Testis (tissue), 3 donors: ENCODE measurements around the gene ARFGAP1. TPM values are rescaled to one million over a fixed set of nuclear protein-coding genes. Genes with fewer than 3 reads are reported as not detected.
"Not testable (repeated sequence)": the region's sequence is repeated elsewhere in the genome, so short reads cannot be mapped to it uniquely, and the experiment has no call there.

Experiments
- DNase-seq: peaks from one replicate; pipeline ENCODE4 v3.0.0-alpha.2; 2019
- H3K27ac ChIP-seq, 2 donors: fragments of 200-600 bp; sonication (generic); one replicate each; pipeline ENCODE4 v1.5.1; 2019
- H3K27me3 ChIP-seq: fragments of 200-600 bp; sonication (generic); one replicate; pipeline ENCODE4 v1.5.1; 2019
- H3K36me3 ChIP-seq: fragments of 200-600 bp; sonication (generic); one replicate; pipeline ENCODE4 v1.5.1; 2017; ENCODE audit warnings: low read depth; ENCODE audit errors: missing control alignments
- H3K4me1 ChIP-seq: fragments of 200-600 bp; sonication (generic); one replicate; pipeline ENCODE4 v1.5.1; 2019
- H3K4me3 ChIP-seq, 2 donors: fragments of 200-600 bp; sonication (generic); one replicate each; pipeline ENCODE4 v1.5.1; 2017 to 2019
- H3K9me3 ChIP-seq: fragments of 200-600 bp; sonication (generic); one replicate; pipeline ENCODE4 v1.5.1; 2017
- POLR2A ChIP-seq: fragments of 450-650 bp; IDR thresholded peaks from one replicate; pipeline ENCODE4 v1.6.1; 2017; ENCODE audit warnings: antibody characterized with exemption, mild to moderate bottlenecking, moderate library complexity
- WGBS, 2 donors: methylation state at CpG; one replicate each; pipeline ENCODE4 v1.1.5; 2018; 5-methylcytosine and 5-hydroxymethylcytosine counted together
- intact Hi-C: fragments of 100-400 bp; cut with DNase I; formaldehyde crosslinking; loops from one replicate; pipeline ENCODE4 v1.15.1; 2023; ENCODE audit warnings: low total_unique reads
- polyA plus RNA-seq: library from polyadenylated mRNA; stranded (reverse); fragments of 350-450 nt; fragmentation: Illumina TruSeq; extraction: RNeasy Lipid Tissue Mini Kit (QIAGEN cat#74804); gene quantifications from one replicate; pipeline ENCODE4 v1.2.3, GENCODE V29; 2014; ENCODE audit warnings: low read depth, low replicate concordance; ENCODE audit not compliant: insufficient read depth
- total RNA-seq, 2 donors: library from RNA; depleted of rRNA; stranded (reverse); fragments of >200 nt; gene quantifications; one replicate each; pipeline ENCODE4 v1.2.3, GENCODE V29; 2016
- TF ChIP-seq, protein P1 (sequence below), 3 experiments: fragments of 450-650 bp in 2 of 3; fragments of 200-600 bp in 1 of 3; sonication (generic) in 1 of 3; IDR thresholded peaks; one replicate each; pipeline ENCODE4 v1.5.1; 2016 to 2019; ENCODE audit warnings: antibody characterized with exemption in 3 of 3, mild to moderate bottlenecking in 2 of 3, moderate library complexity in 1 of 3

Gene ARFGAP1
- total and polyA plus RNA-seq, 3 donors from 2014 or later: 97.0 to 126 (median 110) TPM

DNA sequence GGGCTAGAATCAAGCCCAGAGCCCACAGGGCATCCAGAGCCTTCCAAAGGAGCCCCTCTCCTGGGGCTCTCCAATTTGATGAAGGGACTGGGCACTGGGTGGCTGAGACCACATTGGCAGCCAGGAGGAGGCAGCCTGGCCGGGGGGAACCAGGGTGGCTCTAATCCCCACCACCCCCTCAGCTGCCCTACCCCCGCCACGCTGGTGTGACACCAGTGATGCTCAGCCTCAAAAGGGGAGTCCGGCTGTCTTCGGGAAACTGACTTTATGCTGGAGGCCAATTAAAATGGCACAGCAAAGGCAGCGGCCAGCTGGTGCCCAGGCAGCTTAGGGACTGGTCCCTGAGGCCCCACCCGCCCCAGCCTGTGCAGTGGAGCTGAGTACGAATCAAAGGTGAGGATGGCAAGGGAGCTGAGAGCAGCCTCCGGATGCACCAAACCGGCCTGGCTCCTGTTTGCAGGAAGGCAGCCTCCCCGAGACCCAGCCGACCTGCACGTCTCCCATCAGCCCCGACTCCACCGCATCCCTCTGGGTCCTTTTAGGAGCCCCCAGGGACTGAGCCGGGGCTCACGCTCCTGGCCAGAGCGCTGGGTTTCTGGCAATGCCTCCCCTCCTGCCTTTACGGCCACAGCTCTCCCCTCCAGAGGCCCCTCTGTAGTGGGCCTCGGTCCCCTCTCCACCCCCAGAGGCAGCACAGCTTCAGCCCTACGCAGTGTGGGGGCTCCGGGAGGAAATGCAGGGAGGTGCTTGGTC is 60.1 kb downstream of the ARFGAP1 start:
- Histone ChIP-seq H3K36me3 (no peaks in the 10 kb centered on the region), H3K4me3 (no peak overlapping the region), H3K27ac (no peak overlapping the region), H3K9me3 (no peaks in the 10 kb centered on the region), H3K4me1 (peaks cover 4% of the 10 kb centered on the region), H3K27me3 (no peaks in the 10 kb centered on the region)
- intact Hi-C loops: no loop called here
- WGBS, 2 donors: 90% methylated on average over 18 to 22 of the region's 22 CpGs
- no peak for DNase-seq
- TF ChIP-seq POLR2A: no peak
- TF ChIP-seq, protein P1, sequence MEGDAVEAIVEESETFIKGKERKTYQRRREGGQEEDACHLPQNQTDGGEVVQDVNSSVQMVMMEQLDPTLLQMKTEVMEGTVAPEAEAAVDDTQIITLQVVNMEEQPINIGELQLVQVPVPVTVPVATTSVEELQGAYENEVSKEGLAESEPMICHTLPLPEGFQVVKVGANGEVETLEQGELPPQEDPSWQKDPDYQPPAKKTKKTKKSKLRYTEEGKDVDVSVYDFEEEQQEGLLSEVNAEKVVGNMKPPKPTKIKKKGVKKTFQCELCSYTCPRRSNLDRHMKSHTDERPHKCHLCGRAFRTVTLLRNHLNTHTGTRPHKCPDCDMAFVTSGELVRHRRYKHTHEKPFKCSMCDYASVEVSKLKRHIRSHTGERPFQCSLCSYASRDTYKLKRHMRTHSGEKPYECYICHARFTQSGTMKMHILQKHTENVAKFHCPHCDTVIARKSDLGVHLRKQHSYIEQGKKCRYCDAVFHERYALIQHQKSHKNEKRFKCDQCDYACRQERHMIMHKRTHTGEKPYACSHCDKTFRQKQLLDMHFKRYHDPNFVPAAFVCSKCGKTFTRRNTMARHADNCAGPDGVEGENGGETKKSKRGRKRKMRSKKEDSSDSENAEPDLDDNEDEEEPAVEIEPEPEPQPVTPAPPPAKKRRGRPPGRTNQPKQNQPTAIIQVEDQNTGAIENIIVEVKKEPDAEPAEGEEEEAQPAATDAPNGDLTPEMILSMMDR (IDR thresholded peaks at IDR 0.05): no peak

DNA sequence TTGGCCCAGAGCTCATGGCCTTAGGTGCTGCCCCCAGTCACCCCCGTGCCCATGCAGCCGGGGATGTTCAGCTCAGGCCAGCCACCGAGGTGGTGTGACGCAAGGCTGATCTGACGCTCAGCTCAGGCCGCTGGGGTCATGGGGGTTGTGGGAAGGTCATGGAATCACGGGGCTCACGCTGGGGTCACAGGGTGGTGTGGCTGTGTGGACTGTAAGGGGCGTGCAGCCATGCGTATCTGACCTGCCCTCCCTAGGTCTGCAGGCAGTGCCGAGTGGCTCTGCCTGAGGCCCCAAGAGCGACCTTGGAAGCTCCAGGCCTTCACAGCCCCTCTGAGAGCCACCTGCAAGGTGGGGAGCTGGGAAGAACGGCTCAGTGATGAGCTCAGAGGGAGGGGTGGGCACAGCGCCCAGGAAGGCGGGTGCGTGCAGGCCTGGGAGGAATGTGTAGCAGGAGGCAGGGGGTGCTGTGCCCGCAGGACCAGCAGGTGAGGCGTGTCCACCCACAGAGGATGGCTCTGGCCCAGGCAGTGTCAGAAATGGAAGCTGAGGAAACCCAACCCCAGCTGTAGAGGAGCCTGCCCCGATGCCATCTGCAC is 60.7 kb downstream of the ARFGAP1 start:
- Histone ChIP-seq H3K4me3 (no peak overlapping the region), H3K4me1 (peaks cover 4% of the 10 kb centered on the region), H3K9me3 (no peaks in the 10 kb centered on the region), H3K27ac (no peak overlapping the region), H3K27me3 (no peaks in the 10 kb centered on the region), H3K36me3 (no peaks in the 10 kb centered on the region)
- DNase-seq: no peak
- WGBS, 2 donors: 84% methylated on average over 17 to 19 of the region's 19 CpGs
- no peak for TF ChIP-seq POLR2A
- TF ChIP-seq, protein P1 (IDR thresholded peaks at IDR 0.05): no peak
- intact Hi-C loops: no loop called here

DNA sequence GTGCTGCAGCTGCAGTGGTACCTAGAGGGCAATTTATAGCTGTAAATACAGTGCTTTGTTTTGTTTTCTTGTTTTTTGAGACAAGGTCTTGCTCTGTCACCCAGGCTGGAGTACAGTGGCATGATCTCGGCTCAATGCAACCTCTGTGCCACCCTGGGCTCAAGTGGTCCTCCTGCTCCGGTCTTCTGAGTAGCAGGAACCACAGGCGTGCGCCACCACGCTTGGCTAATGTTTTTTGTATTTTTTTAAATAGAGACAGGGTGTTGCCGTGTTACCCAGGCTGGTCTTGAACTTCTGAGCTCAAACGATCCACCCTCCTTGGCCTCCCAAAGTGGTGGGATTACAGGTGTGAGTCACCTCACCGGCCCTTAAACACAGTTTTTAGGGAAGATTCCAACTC is 61.7 kb downstream of the ARFGAP1 start:
- TF ChIP-seq POLR2A: no peak
- TF ChIP-seq, protein P1 (IDR thresholded peaks at IDR 0.05): no peak
- WGBS, 2 donors: 80 to 89% methylated on average over 8 of the region's 8 CpGs
- Histone ChIP-seq H3K27ac (peak overlapping the region in 1 of 2 donors; percentile 5), H3K4me1 (peaks cover 4% of the 10 kb centered on the region), H3K9me3 (no peaks in the 10 kb centered on the region), H3K4me3 (no peak overlapping the region), H3K27me3 (no peaks in the 10 kb centered on the region), H3K36me3 (no peaks in the 10 kb centered on the region)
- intact Hi-C loops: no loop called here
- DNase-seq: no peak

DNA sequence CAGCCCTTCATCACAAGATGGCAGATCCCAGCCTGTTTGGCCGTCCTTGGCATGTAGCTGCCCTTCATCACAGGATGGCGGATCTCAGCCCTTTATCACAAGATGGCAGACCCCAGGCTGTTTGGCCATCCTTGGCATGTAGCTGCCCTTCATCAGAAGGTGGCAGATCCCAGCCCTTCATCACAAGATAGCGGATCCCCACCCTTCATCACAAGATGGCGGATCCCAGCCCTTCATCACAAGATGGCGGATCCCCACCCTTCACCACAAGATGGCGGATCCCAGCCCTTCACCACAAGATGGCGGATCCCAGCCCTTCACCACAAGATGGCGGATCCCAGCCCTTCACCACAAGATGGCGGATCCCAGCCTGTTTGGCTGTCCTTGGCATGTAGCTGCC is 62.4 kb downstream of the ARFGAP1 start:
- H3K27me3 ChIP-seq, H3K36me3 ChIP-seq, H3K9me3 ChIP-seq, intact Hi-C loops, H3K4me1 ChIP-seq, H3K4me3 ChIP-seq: not testable (repeated sequence)
- H3K27ac ChIP-seq: peak overlapping the region; percentile 5 to 24
- peak; percentile 51 for DNase-seq
- 73 to 83% methylated on average over 6 to 9 of the region's 9 CpGs for WGBS, 2 donors

DNA sequence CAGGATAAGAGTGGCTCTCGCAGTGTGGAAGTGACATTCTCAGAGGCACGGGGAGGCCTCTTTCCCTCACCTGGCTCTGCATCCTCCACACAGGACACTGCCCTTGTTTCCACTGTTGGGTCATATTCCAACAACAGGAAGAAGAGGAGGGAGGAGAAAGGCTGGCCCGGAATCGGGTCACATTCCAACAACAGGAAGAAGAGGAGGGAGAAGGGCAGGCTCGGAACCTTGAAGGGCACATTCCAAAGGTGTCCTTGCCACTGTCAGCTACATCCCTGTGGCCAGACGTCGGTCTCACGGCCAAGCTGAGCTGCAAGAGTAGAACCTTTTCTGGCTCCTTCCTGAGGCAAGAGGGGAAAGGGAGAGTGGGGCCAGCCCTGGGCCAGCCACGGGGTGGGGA is 63.1 kb downstream of the ARFGAP1 start:
- peaks cover 4% of the 10 kb centered on the region for H3K4me1 ChIP-seq
- no peak for DNase-seq
- no peaks in the 10 kb centered on the region for H3K9me3 ChIP-seq
- no peak overlapping the region for H3K4me3 ChIP-seq
- whole genome bisulfite sequencing, 2 donors: 19 to 33% methylated on average over 9 of the region's 9 CpGs
- H3K27me3 ChIP-seq: no peaks in the 10 kb centered on the region
- intact Hi-C loops: no loop called here
- no peak for TF ChIP-seq POLR2A
- H3K27ac ChIP-seq: peak overlapping the region in 1 of 2 donors; percentile 5
- H3K36me3 ChIP-seq: no peaks in the 10 kb centered on the region
